GM18861 (cell line): Measurements from ENCODE around the gene UGT1A1.

Source experiments
- ATAC-seq: cut with Tn5 transposase; IDR thresholded peaks from one replicate; pipeline ENCODE4 v1.9.1; 2021; ENCODE audit not compliant: unreplicated experiment

UGT1A1 gene

GRCh38 chr2:233794128-233794658 lies 34.1 kb downstream of the UGT1A1 start:
- no peak for ATAC-seq

DNA sequence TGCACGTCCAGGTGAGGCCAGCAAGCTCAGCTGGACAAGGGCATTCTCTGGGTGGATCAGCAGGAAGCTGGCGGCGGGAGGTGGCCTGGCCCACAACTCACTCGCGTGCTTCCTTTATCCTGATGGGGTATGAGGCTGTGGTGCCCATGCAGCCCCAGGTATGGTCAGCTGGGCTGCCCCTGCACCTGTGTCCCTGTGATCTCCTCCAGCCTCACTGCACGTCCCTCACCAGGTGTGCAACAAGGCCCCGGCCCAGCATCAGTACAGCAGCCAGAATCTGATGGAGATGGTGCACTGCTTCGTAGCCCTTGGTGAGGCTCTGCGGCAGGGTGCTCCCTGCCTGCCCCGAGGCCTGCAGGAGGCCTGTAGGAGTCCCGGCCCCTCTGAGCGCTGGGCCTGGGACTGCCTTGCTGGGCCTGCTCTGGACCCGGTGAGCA lies 35.7 kb downstream of the UGT1A1 start:
- ATAC-seq: no peak

- ATAC-seq: no peak
These were observed 36.2 kb downstream of the UGT1A1 start for GRCh38 chr2:233796254-233796653.

GRCh38 chr2:233798335-233799086 lies 38.4 kb downstream of the UGT1A1 start:
- ATAC-seq: no peak

GRCh38 chr2:233799087-233799665 lies 39.1 kb downstream of the UGT1A1 start:
- ATAC-seq: no peak

GRCh38 chr2:233799716-233800115 lies 39.6 kb downstream of the UGT1A1 start:
- ATAC-seq: no peak

DNA sequence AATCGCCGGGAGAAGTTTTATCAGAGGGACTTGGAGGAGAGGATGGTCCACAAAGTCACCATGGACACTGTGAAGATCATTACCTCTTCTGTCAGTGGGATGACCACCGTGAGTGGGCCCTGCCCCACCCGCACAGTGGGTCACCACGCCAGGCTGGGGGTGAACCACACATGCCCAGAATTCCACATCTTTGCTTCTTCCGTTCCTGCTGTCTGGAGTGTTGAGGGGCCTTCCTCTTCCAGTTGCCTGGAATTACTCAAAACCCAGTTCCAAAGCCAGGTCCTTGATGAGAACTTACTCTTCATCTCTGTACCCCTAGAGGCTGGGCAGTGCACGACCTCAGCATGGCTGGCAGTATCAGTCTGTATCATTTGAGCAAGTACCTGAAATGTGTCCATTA lies 40.1 kb downstream of the UGT1A1 start:
- ATAC-seq: no peak

DNA sequence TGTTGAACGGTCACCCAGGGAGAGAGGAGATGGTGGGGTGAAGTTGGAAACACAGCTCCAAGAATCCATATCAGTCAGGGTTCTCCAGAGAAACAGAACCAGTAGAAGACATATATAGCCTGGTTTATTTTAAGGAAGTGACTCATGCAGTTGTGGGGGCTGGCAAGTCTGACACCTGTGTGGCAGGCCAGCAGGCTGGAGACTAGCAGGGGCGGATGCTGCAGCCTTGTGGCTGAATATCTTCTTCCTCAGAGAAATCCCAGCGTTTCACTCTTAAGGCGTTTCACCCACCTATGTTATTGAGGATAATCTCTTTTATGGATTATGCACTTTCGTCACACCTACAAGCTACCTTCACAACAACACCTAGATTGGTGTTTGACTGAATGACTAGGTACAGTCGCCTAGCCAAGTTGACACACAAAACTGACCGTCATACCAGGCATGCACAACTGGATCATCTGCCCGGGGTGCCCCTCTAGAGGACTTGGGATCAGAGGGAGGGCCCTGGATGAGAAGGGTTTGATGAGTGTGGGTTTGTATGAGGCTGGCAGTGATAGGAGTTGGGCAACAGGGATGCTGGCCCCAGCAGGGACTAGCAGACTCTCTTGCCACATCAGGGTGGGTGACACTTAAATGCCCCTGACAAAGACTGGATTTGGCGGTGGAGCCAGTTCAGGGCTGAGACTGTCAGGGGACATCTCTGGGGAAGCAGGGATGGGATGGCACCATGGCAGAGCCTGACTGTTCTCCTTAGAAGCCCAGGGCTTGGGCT lies 41.5 kb downstream of the UGT1A1 start:
- ATAC-seq: no peak

DNA sequence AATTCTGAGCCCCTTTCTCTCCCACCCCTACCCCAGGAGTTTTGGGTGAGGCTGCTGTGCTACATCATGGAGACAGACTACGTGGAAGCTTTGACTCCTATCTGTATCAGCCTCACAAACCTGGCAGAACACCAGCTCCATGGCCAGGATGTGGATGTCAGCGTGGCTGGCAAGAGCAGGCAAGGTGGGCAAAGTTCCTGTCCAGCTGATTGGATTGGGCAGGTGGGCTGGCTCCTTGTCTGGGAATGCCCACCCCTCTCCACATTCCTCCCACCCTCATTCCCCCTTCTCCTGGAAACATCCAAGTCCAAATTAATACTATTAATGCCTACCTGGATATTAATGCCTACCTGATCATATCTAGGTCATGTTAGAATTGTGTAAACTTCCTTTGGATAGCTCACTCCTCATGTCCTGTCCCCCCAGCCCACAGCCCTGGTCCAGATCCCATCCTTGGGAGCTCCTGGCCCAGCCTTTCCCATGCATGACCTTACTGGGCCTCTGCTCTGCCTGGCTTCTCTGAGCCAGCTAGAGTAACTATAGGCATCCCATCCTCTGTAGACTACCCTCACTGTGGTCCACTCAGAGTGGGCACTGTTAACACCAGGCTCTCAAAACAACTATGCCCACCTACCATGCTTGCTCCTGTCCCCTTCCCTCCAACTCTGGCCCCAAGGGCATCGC lies 42.2 kb downstream of the UGT1A1 start:
- ATAC-seq: no peak

DNA sequence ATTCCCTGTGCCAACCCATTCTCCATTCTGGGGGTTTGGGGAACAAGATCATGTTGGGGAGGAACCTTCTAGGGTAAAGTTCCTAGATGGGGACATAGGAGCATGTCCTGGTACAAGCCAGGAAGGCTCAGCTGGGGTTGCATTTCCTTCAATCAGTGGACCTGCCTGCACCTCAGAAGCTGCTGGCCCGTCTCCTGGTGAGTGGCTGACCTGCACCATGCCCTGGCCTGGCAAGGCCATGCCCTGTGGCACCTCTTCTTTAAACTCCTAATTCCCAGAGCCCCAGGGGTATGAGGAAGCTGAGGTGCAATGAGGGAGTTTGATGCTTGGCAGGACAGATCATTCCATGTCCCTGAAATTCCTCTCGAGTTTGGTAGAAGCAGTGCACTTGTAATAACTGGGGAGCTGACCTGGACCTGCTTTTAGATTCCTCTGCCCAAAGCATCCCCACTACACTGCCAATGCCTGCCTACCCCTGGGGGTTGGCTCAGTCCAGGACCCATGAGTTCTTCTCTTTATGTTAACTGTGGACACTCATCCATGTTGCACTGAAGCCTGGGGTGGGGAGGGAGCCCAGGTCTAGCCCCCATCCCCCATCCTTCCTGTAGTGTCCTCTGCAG lies 43.3 kb downstream of the UGT1A1 start:
- ATAC-seq: no peak

GRCh38 chr2:233803994-233804393 lies 43.9 kb downstream of the UGT1A1 start:
- no peak for ATAC-seq

- ATAC-seq: no peak
These were observed 47.3 kb downstream of the UGT1A1 start for GRCh38 chr2:233807215-233807865.

DNA sequence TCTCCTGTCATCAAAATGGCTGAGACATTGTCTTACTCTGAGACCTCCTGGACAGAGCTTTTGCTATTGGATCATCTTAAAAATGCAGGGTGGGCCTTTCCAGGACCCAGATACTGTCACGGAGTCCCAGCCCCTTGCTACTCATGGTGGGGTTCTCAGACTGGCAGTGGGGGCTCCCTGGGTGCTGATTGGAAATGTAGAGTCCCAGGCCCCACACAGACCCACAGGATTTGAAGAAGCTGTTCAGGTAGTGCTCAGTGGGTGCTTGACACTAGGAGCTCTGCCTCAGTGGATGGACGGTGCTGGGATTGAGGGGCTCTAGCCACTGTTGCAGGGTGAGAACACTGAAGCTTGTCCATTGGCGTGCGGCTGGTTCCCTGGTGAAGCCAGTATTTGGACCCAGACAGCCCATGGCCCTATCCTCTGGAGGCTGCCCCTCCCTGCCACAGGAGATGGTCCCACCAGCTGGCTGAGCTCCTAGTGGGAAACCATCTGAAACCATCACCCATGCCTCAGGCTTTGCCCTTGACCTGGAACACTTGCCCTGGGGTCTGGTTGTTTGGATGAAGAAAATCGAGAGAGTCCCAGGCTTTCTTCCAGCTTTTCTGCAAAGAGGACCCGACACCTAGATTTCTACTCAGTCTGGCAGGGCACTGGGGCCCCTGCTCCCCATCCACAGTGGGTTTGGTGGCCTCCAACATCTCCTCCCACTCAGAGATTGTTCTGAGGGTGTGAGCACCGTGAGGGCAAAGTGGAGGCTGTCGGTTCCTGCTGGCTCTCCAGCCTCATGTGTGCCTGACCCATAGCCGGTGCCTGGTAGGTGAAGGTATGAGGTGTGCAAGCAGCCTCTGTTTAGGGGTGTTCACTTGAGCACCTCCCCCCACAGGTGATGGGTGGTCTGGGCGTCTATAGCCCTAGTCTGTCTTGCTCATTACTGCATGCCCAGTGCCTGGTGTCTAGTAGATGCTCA lies 48.2 kb downstream of the UGT1A1 start:
- no peak for ATAC-seq

DNA sequence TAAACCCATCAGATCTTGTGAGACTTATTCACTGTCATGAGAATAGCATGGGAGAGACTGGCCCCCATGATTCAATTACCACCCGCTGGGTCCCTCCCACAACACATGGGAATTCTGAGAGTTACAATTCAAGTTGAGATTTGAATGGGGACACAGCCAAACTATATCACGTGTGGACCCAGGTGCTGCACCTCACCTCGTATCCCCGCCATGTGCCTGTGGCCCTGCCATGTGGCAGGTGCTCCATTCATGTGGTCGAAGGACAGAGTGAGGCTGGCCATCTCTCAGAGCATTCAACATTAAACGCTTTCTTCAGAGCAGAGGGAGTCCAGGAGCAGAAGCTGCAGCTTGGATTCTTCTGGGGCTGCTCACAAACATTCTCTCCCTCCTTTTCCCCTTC lies 50.3 kb downstream of the UGT1A1 start:
- ATAC-seq: no peak

DNA sequence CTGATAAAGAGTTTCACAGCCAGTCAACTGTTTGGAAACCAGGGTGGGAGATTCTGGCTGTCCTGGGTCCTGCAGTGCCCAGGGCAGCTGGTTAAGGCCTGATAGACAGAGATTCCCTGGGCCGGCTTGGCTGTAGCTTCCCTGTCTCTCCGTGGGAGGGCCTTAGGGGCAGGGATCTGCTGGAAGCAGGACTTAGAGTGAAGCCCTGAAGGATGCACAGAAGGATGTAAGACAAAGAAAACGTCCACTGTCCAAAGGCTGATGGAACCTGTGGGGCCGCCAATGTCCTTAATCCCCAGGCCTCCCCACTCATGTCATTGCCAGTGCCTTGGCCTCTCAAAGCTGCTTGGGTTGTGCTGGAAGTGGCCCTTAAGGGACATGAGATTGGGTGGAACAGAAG lies 51.0 kb downstream of the UGT1A1 start:
- ATAC-seq: no peak

DNA sequence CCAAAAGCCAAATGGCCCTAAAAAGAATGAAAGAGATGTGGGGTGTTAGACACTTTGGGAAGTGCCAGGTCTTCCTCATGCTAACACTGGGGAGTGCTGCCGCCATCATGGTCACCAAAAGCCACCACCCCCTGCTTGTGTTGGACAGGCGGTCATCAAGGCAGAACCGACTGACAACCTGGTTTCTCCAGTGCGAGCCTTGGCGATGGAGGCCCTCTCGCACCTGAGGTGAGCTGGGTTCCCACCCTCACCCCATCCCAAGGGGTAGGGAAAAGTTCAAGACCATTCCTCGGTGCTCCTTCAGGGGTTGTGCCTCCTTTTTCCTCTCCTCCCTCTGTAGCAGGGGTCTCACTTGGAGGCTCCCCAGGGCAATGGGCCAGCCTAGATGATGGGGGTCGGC lies 51.7 kb downstream of the UGT1A1 start:
- no peak for ATAC-seq

GRCh38 chr2:233813236-233814055 lies 53.4 kb downstream of the UGT1A1 start:
- no peak for ATAC-seq
